ENCODE results near the gene RBM20. TPM values are rescaled to one million over a fixed set of nuclear protein-coding genes. Genes with fewer than 3 reads are reported as not detected.

RBM20 gene
- total RNA-seq, 1 experiment from 2014 or later, result 0.10 TPM

DNA sequence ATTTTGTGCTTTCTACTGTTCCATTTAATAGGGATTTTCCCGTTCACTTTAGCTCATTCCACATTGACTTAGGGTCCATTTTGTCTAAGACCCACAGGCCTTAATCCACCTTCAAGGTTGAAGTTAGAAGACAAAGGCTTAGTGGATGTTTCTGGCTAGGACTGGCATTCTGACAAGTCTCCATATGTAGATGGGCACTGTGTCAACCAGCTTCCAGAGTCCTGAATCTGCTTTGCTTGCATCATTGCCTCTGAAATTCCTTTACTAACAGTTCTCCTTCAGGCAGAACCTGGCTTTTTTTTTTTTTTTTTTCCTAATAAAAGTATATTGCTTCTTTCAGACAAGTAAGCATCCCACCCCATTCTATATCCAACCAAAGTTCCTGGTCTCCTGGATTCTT, 158.0 kb downstream of the RBM20 start:
- no peak for ATAC-seq
- CTCF ChIA-PET, result interaction anchor here (0.6 to 0.7 kb wide), 2 partner anchors 99 to 286 kb away, joined by 6 to 9 read pairs; no protein-coding TSS in a partner anchor
- Histone ChIP-seq H3K4me1 (ENCODE audit: control insufficient read depth, insufficient read depth, low read length) (peaks cover 2% of the 10 kb centered on the region; the same call in 1 of the 2 replicates), H3K27ac (ENCODE audit: low read length) (no peak overlapping the region), H3K4me3 (ENCODE audit: low read depth in 2 of 2, low read length in 2 of 2) (no peak overlapping the region), H3K27me3 (ENCODE audit: control insufficient read depth, insufficient read depth, low read length) (peaks cover 18% of the 10 kb centered on the region; the same call in 1 of the 2 replicates), H3K36me3 (ENCODE audit: control insufficient read depth, insufficient read depth, low read length) (no peaks in the 10 kb centered on the region), H3K9me3 (ENCODE audit: control insufficient read depth, insufficient read depth, low read depth, low read length) (no peaks in the 10 kb centered on the region)
- no TSS peak for BruUV-seq (replicated peaks)
- POLR2A ChIA-PET, result interaction anchor here (0.6 kb wide), 1 partner anchor 893 kb away, joined by 14 read pairs; no protein-coding TSS in a partner anchor
- no peak for DNase-seq (ENCODE audit: low read depth, low spot score)
- no peak for TF ChIP-seq POLR2AphosphoS5 (IDR thresholded peaks at IDR 0.05; ENCODE audit: low read depth, low read length)
- no peak for TF ChIP-seq TCF7L2 (IDR thresholded peaks at IDR 0.05; ENCODE audit: low read depth, low read length)
- TF ChIP-seq CTCF (IDR thresholded peaks at IDR 0.05), result no peak
- no peak for TF ChIP-seq REST (IDR thresholded peaks at IDR 0.05; ENCODE audit: insufficient read depth in 1 of 2, low read depth in 2 of 2, low read length in 1 of 2)
- no peak for TF ChIP-seq SIN3A (IDR thresholded peaks at IDR 0.05; ENCODE audit: borderline replicate concordance, insufficient read depth, low read depth, low read length)
- intact Hi-C loops (cut with micrococcal nuclease; ENCODE audit: unreplicated experiment) (no loop called here), in situ Hi-C loops (cut with HindIII; ENCODE audit: low pct_unique_long_range_greater_than_20kb, low sequenced_read_pairs) (no loop called here)

GRCh38 chr10:110802551-110803238, 158.6 kb downstream of the RBM20 start:
- DNase-seq (ENCODE audit: low read depth, low spot score) (no peak), ATAC-seq (no peak)
- BruUV-seq (replicated peaks), result no TSS peak

More at GRCh38 chr10:110802551-110803238, 158.6 kb downstream of the RBM20 start:
- Histone ChIP-seq H3K36me3 (ENCODE audit: control insufficient read depth, insufficient read depth, low read length) (no peaks in the 10 kb centered on the region), H3K27me3 (ENCODE audit: control insufficient read depth, insufficient read depth, low read length) (peaks cover 19% of the 10 kb centered on the region; the same call in 1 of the 2 replicates), H3K9me3 (ENCODE audit: control insufficient read depth, insufficient read depth, low read depth, low read length) (no peaks in the 10 kb centered on the region), H3K4me3 (ENCODE audit: low read depth in 2 of 2, low read length in 2 of 2) (no peak overlapping the region), H3K27ac (ENCODE audit: low read length) (no peak overlapping the region), H3K4me1 (ENCODE audit: control insufficient read depth, insufficient read depth, low read length) (peaks cover 2% of the 10 kb centered on the region; the same call in 1 of the 2 replicates)
- TF ChIP-seq TCF7L2 (IDR thresholded peaks at IDR 0.05; ENCODE audit: low read depth, low read length), result no peak
- no peak for TF ChIP-seq REST (IDR thresholded peaks at IDR 0.05; ENCODE audit: insufficient read depth in 1 of 2, low read depth in 2 of 2, low read length in 1 of 2)
- no peak for TF ChIP-seq SIN3A (IDR thresholded peaks at IDR 0.05; ENCODE audit: borderline replicate concordance, insufficient read depth, low read depth, low read length)
- TF ChIP-seq CTCF (IDR thresholded peaks at IDR 0.05), result no peak
- TF ChIP-seq POLR2AphosphoS5 (IDR thresholded peaks at IDR 0.05; ENCODE audit: low read depth, low read length), result no peak
- intact Hi-C loops (cut with micrococcal nuclease; ENCODE audit: unreplicated experiment), result no loop called here
- POLR2A ChIA-PET, result no interaction called here
- CTCF ChIA-PET, result no interaction called here
- in situ Hi-C loops (cut with HindIII; ENCODE audit: low pct_unique_long_range_greater_than_20kb, low sequenced_read_pairs), result no loop called here

Data from Panc1 (cell line).